HFFc6 (cell line): ENCODE results near the gene HERC3. TPM values are rescaled to one million over a fixed set of nuclear protein-coding genes. Genes with fewer than 3 reads are reported as not detected.

Experiments
- DNase-seq: peaks from one replicate; pipeline ENCODE4 v3.0.0-alpha.2; 2018
- H3K27ac Mint-ChIP-seq: 2 replicates; pipeline ENCODE4 v1.8.0; 2020; ENCODE audit warnings: mild to moderate bottlenecking, mixed read lengths
- H3K27me3 Mint-ChIP-seq: 2 replicates; pipeline ENCODE4 v1.8.0; 2021; ENCODE audit warnings: mild to moderate bottlenecking, moderate library complexity, mixed read lengths; ENCODE audit not compliant: insufficient read depth
- H3K36me3 Mint-ChIP-seq: 2 replicates; pipeline ENCODE4 v1.8.0; 2021; ENCODE audit warnings: low read depth, mixed read lengths
- H3K4me1 Mint-ChIP-seq: 2 replicates; pipeline ENCODE4 v1.8.0; 2020; ENCODE audit warnings: low read depth, mixed read lengths
- H3K4me3 Mint-ChIP-seq: 2 replicates; pipeline ENCODE4 v1.8.0; 2020; ENCODE audit warnings: mild to moderate bottlenecking, moderate library complexity, mixed read lengths
- H3K9me3 Mint-ChIP-seq: 2 replicates; pipeline ENCODE4 v1.8.0; 2020; ENCODE audit warnings: mild to moderate bottlenecking, mixed read lengths
- CTCF ChIP-seq: fragments of 200-600 bp; sonication (generic); IDR thresholded peaks from 2 replicates; pipeline ENCODE4 v1.5.0; 2021; ENCODE audit warnings: antibody characterized with exemption, mild to moderate bottlenecking
- total RNA-seq, 6 experiments: library from RNA; stranded (reverse); fragmentation: NEBNext Ultra II Directional; extraction: Animal tissue kit (Norgen Biotek cat#: 25700); gene quantifications; 2 replicates in 1 of 6; 3 replicates in 5 of 6; pipeline ENCODE4 v1.2.3, GENCODE V29; 2021

Gene HERC3
- total RNA-seq, 6 experiments from 2014 or later: 16.5 to 32.2 (median 26.6) TPM

GRCh38 chr4:88754796-88755195 is 162.5 kb downstream of the HERC3 start:
- peaks cover 48% of the 10 kb centered on the region for H3K4me1 Mint-ChIP-seq
- no peak overlapping the region for H3K4me3 Mint-ChIP-seq
- no peak for DNase-seq
- H3K9me3 Mint-ChIP-seq: no peaks in the 10 kb centered on the region
- H3K27me3 Mint-ChIP-seq: no peaks in the 10 kb centered on the region
- no peak overlapping the region for H3K27ac Mint-ChIP-seq
- H3K36me3 Mint-ChIP-seq: peaks cover 6% of the 10 kb centered on the region; the same call in 1 of the 2 replicates
- TF ChIP-seq CTCF: no peak; the same call in 1 of the 2 replicates

GRCh38 chr4:88755454-88755853 is 163.2 kb downstream of the HERC3 start:
- Mint-ChIP-seq H3K27ac (no peak overlapping the region), H3K9me3 (no peaks in the 10 kb centered on the region), H3K36me3 (no peaks in the 10 kb centered on the region), H3K4me3 (no peak overlapping the region), H3K27me3 (no peaks in the 10 kb centered on the region), H3K4me1 (peaks cover 50% of the 10 kb centered on the region)
- TF ChIP-seq CTCF: no peak
- DNase-seq: no peak

- no peaks in the 10 kb centered on the region for H3K27me3 Mint-ChIP-seq
- H3K4me3 Mint-ChIP-seq: no peak overlapping the region
- no peak for DNase-seq
- no peaks in the 10 kb centered on the region for H3K9me3 Mint-ChIP-seq
- peaks cover 53% of the 10 kb centered on the region for H3K4me1 Mint-ChIP-seq
- no peak for TF ChIP-seq CTCF
- H3K27ac Mint-ChIP-seq: no peak overlapping the region
- H3K36me3 Mint-ChIP-seq: 0 out of 2 replicates have a peak, but pooled peaks cover 2% of the 10 kb centered on the region
Measured at GRCh38 chr4:88756149-88756548, 163.9 kb downstream of the HERC3 start.

- H3K4me1 Mint-ChIP-seq: peaks cover 54% of the 10 kb centered on the region
Measured at GRCh38 chr4:88757067-88757466, 164.8 kb downstream of the HERC3 start.

GRCh38 chr4:88757776-88758175 is 165.5 kb downstream of the HERC3 start:
- 0 out of 2 replicates have a peak, but pooled peaks cover 4% of the 10 kb centered on the region for H3K36me3 Mint-ChIP-seq
- no peak overlapping the region for H3K4me3 Mint-ChIP-seq
- peaks cover 57% of the 10 kb centered on the region for H3K4me1 Mint-ChIP-seq
- no peak for TF ChIP-seq CTCF
- no peak overlapping the region for H3K27ac Mint-ChIP-seq
- no peaks in the 10 kb centered on the region for H3K27me3 Mint-ChIP-seq
- no peaks in the 10 kb centered on the region for H3K9me3 Mint-ChIP-seq
- no peak for DNase-seq

More at GRCh38 chr4:88757067-88757466, 164.8 kb downstream of the HERC3 start:
- H3K27ac Mint-ChIP-seq: no peak overlapping the region
- H3K4me3 Mint-ChIP-seq: no peak overlapping the region
- TF ChIP-seq CTCF: no peak
- DNase-seq: no peak
- H3K9me3 Mint-ChIP-seq: no peaks in the 10 kb centered on the region
- no peaks in the 10 kb centered on the region for H3K27me3 Mint-ChIP-seq
- 0 out of 2 replicates have a peak, but pooled peaks cover 4% of the 10 kb centered on the region for H3K36me3 Mint-ChIP-seq

Other genes starting within 250 kb of the HERC3 start
- gene HERC6, start 213.6 kb upstream of the HERC3 start, total RNA-seq: 1 to 10 TPM in 1 of 6 experiments, under 1 TPM in 5; 0.33 to 1.1 (median 0.55) TPM
- gene HERC5, start 135.4 kb upstream of the HERC3 start, total RNA-seq: under 1 TPM in 1 of 6 experiments, not detected in 5; 0.05 TPM
- gene PYURF, start 68.7 kb upstream of the HERC3 start, total RNA-seq: 10 to 100 TPM; 70.4 to 78.6 (median 73.5) TPM
- gene NAP1L5, start 105.3 kb downstream of the HERC3 start, total RNA-seq: 10 to 100 TPM; 14.6 to 20.0 (median 18.3) TPM